ENCODE results near the gene RAG1.

Gene RAG1

GRCh38 chr11:36617543-36618362, 49.9 kb downstream of the RAG1 start:
- no peak for DNase-seq (ENCODE audit: low read depth)
- no peak for TF ChIP-seq CTCF (IDR thresholded peaks at IDR 0.05; ENCODE audit: insufficient read depth, low read depth, low read length, missing control alignments)
- H3K4me3 ChIP-seq (ENCODE audit: low read length): no peak overlapping the region

- no peak for TF ChIP-seq CTCF (IDR thresholded peaks at IDR 0.05; ENCODE audit: insufficient read depth, low read depth, low read length, missing control alignments)
- no peak overlapping the region for H3K4me3 ChIP-seq (ENCODE audit: low read length)
- DNase-seq (ENCODE audit: low read depth): no peak
Measured at GRCh38 chr11:36618363-36619047, 50.7 kb downstream of the RAG1 start.

GRCh38 chr11:36619502-36619901, 51.7 kb downstream of the RAG1 start:
- DNase-seq (ENCODE audit: low read depth): no peak
- no peak overlapping the region for H3K4me3 ChIP-seq (ENCODE audit: low read length)
- TF ChIP-seq CTCF (IDR thresholded peaks at IDR 0.05; ENCODE audit: insufficient read depth, low read depth, low read length, missing control alignments): no peak

GRCh38 chr11:36620246-36620645, 52.4 kb downstream of the RAG1 start:
- no peak for TF ChIP-seq CTCF (IDR thresholded peaks at IDR 0.05; ENCODE audit: insufficient read depth, low read depth, low read length, missing control alignments)
- DNase-seq (ENCODE audit: low read depth): no peak
- no peak overlapping the region for H3K4me3 ChIP-seq (ENCODE audit: low read length)

- peak; percentile 60 for TF ChIP-seq CTCF (IDR thresholded peaks at IDR 0.05; ENCODE audit: insufficient read depth, low read depth, low read length, missing control alignments)
- no peak overlapping the region for H3K4me3 ChIP-seq (ENCODE audit: low read length)
- peak; percentile 55 for DNase-seq (ENCODE audit: low read depth)
Measured at GRCh38 chr11:36622431-36623136, 54.8 kb downstream of the RAG1 start.

- TF ChIP-seq CTCF (IDR thresholded peaks at IDR 0.05; ENCODE audit: insufficient read depth, low read depth, low read length, missing control alignments): no peak
- H3K4me3 ChIP-seq (ENCODE audit: low read length): no peak overlapping the region
- no peak for DNase-seq (ENCODE audit: low read depth)
Measured at GRCh38 chr11:36623494-36623893, 55.7 kb downstream of the RAG1 start.
